Esophagus muscularis mucosa (tissue), 3 donors: ENCODE measurements around the gene IL18RAP.

Experiments used
- CTCF ChIP-seq, 3 experiments: fragments of 200-600 bp in 2 of 3; fragments of 450-650 bp in 1 of 3; sonication (generic) in 2 of 3; IDR thresholded peaks; one replicate each; pipeline ENCODE4 v1.5.1; 2017 to 2019; ENCODE audit warnings: antibody characterized with exemption in 3 of 3, mild to moderate bottlenecking in 2 of 3, moderate library complexity in 1 of 3
- POLR2A ChIP-seq: fragments of 450-650 bp; IDR thresholded peaks from one replicate; pipeline ENCODE4 v1.6.1; 2017; ENCODE audit warnings: antibody characterized with exemption, moderate library complexity, mild to moderate bottlenecking, low read depth
- POLR2AphosphoS5 ChIP-seq, 2 donors: sonication (generic); formaldehyde crosslinking; IDR thresholded peaks; one replicate each; pipeline ENCODE4 v1.6.1; 2017; ENCODE audit warnings: antibody characterized with exemption in 2 of 2

GRCh38 chr2:102376052-102376591 lies 46.8 kb upstream of the IL18RAP start:
- TF ChIP-seq CTCF (IDR thresholded peaks at IDR 0.05) (no peak), POLR2AphosphoS5 (IDR thresholded peaks at IDR 0.05) (no peak), POLR2A (no peak)
